A549 (cell line): ENCODE results near the gene BSCL2. TPM values are rescaled to one million over a fixed set of nuclear protein-coding genes. Genes with fewer than 3 reads are reported as not detected.

Experiments used
- ATAC-seq, 2 experiments: fragments of 200-7000 bp in 1 of 2; fragments of >200 bp in 1 of 2; cut with Nextera tagmentation in 1 of 2; cut with Tn5 transposase in 1 of 2; 3 replicates each; pipeline versions ENCODE4 v1.8.0 to v1.9.1; 2018 to 2020; ENCODE audit warnings: mild to moderate bottlenecking in 1 of 2, moderate library complexity in 1 of 2
- CTCF ChIA-PET: fragments of 300-600 bp; sonication (Branson Sonifier 250); formaldehyde crosslinking; extraction: SDS; loops from one replicate; lab custom pipeline; 2021; ENCODE audit warnings: antibody characterized with exemption, inconsistent platforms; lab: Yijun Ruan, JAX
- POLR2A ChIA-PET: fragments of 350-600 bp; formaldehyde crosslinking; extraction: SDS; loops from one replicate; lab custom pipeline; 2021; ENCODE audit warnings: antibody characterized with exemption, inconsistent platforms; lab: Yijun Ruan, JAX
- DNase-seq, 2 experiments: peaks; one replicate each; pipeline versions ENCODE4 v3.0.0 to v3.0.0-alpha.2; 2011 to 2016; ENCODE audit warnings: low read depth in 1 of 2, low spot score in 1 of 2
- FAIRE-seq: peaks from 2 replicates; lab custom pipeline; 2011; peaks lifted over from hg19 to GRCh38; lab: Jason Lieb, UNC
- H3K27ac ChIP-seq, 2 experiments: fragments of >200 bp; sonication (Bioruptor Twin); formaldehyde crosslinking; 3 replicates each; pipeline ENCODE4 v1.5.1; 2016 to 2017
- H3K4me1 ChIP-seq: fragments of >200 bp; sonication (Bioruptor Twin); formaldehyde crosslinking; 3 replicates; pipeline ENCODE4 v1.6.1; 2016
- H3K4me2 ChIP-seq: fragments of >200 bp; sonication (Bioruptor Twin); formaldehyde crosslinking; 3 replicates; pipeline ENCODE4 v1.6.1; 2016
- H3K4me3 ChIP-seq: fragments of >200 bp; sonication (Bioruptor Twin); formaldehyde crosslinking; 3 replicates; pipeline ENCODE4 v1.5.1; 2016
- H3K9me3 ChIP-seq: fragments of >200 bp; sonication (Bioruptor Twin); formaldehyde crosslinking; 3 replicates; pipeline ENCODE4 v1.6.1; 2016
- ATOH8 ChIP-seq: fragments of 250-450 bp; sonication (Bioruptor Pico); IDR thresholded peaks from 2 replicates; pipeline ENCODE4 v1.5.0; 2020; ENCODE audit warnings: low read depth, mild to moderate bottlenecking, moderate library complexity
- CBX8 ChIP-seq: fragments of 200-600 bp; sonication (generic); IDR thresholded peaks from 2 replicates; pipeline ENCODE4 v1.6.1; 2016
- CHD4 ChIP-seq: fragments of 200-600 bp; sonication (generic); IDR thresholded peaks from 2 replicates; pipeline ENCODE4 v1.6.1; 2016; ENCODE audit warnings: antibody characterized with exemption, mild to moderate bottlenecking, borderline replicate concordance
- E2F6 ChIP-seq: IDR thresholded peaks from 2 replicates; pipeline ENCODE4 v1.6.1; 2012; ENCODE audit warnings: low read depth, borderline replicate concordance
- JUN ChIP-seq, 2 experiments: fragments of >200 bp; sonication (Bioruptor Twin); formaldehyde crosslinking; IDR thresholded peaks; 2 replicates in 1 of 2; 3 replicates in 1 of 2; pipeline ENCODE4 v1.6.1; 2016 to 2017
- KDM1A ChIP-seq: fragments of 200-600 bp; sonication (generic); IDR thresholded peaks from 2 replicates; pipeline ENCODE4 v1.6.1; 2016; ENCODE audit warnings: low read depth, mild to moderate bottlenecking
- MAX ChIP-seq: IDR thresholded peaks from 2 replicates; pipeline ENCODE4 v1.6.1; 2012
- NFE2L2 ChIP-seq: fragments of 150-350 bp; conservative IDR thresholded peaks from 2 replicates; pipeline ENCODE4 v1.6.1; 2014; ENCODE audit warnings: low read length
- RAD21 ChIP-seq, 2 experiments: fragments of >200 bp in 1 of 2; sonication (Bioruptor Twin) in 1 of 2; formaldehyde crosslinking in 1 of 2; IDR thresholded peaks in 1 of 2; conservative IDR thresholded peaks in 1 of 2; 2 replicates in 1 of 2; 3 replicates in 1 of 2; pipeline ENCODE4 v1.6.1; 2012 to 2018; ENCODE audit warnings: inconsistent platforms in 1 of 2
- RARB ChIP-seq: fragments of 250-450 bp; sonication (Bioruptor Pico); IDR thresholded peaks from 2 replicates; pipeline ENCODE4 v1.8.0; 2021; ENCODE audit warnings: mild to moderate bottlenecking, moderate library complexity
- REST ChIP-seq: fragments of 200-600 bp; sonication (generic); IDR thresholded peaks from 2 replicates; pipeline ENCODE4 v1.6.1; 2016; ENCODE audit warnings: antibody characterized with exemption, mild to moderate bottlenecking, moderate library complexity
- SMC3 ChIP-seq: fragments of >200 bp; sonication (Bioruptor Twin); formaldehyde crosslinking; IDR thresholded peaks from 3 replicates; pipeline ENCODE4 v1.6.1; 2018; ENCODE audit warnings: inconsistent platforms
- SREBF2 ChIP-seq: fragments of 450-650 bp; IDR thresholded peaks from 2 replicates; pipeline ENCODE4 v1.6.1; 2014; ENCODE audit warnings: mild to moderate bottlenecking, moderate library complexity
- ZC3H11A ChIP-seq: fragments of 450-650 bp; IDR thresholded peaks from 2 replicates; pipeline ENCODE4 v1.6.1; 2014; ENCODE audit warnings: antibody characterized with exemption, mild to moderate bottlenecking
- WGBS: methylation state at CpG from one replicate; pipeline ENCODE4 v1.1.6; 2017; ENCODE audit errors: missing lambda C conversion rate; 5-methylcytosine and 5-hydroxymethylcytosine counted together
- polyA plus RNA-seq, 4 experiments: library from polyadenylated mRNA; depleted of rRNA in 3 of 4; stranded (reverse); fragments of >200 nt; fragmentation: RNase III in 1 of 4; extraction: RNeasy Plus Mini Kit Qiagen cat#74134 plus additional on column Dnase treatment in 1 of 4; gene quantifications; 2 replicates in 3 of 4; 3 replicates in 1 of 4; pipeline ENCODE4 v1.2.3, GENCODE V29; 2011 to 2017

The BSCL2 gene
- polyA plus RNA-seq, 2 of the 4 experiments (the other 2 are of a cell fraction) = 63.0 to 63.9 TPM

- TF ChIP-seq REST (no peak), MAX (peak; percentile 69; the same call in 1 of the 2 replicates), RARB (CRISPR knock-in tag) (no peak), RAD21 (conservative IDR thresholded peaks at IDR 0.05 in 1 of 2, IDR thresholded peaks at IDR 0.05 in 1 of 2) (no peak)
- TF ChIP-seq, all 56 proteins: peak for 11
Measured at GRCh38 chr11:62645946-62646824, 61.0 kb downstream of the BSCL2 start, which contains the start of gene GANAB (continued).

GRCh38 chr11:62645671-62645945 is 61.6 kb downstream of the BSCL2 start:
- ChIA-PET POLR2A (interaction anchor here (0.7 to 2.0 kb wide), 6 partner anchors 10 to 82 kb away, joined by 3 to 35 read pairs (median 12); partner anchors contain the start of genes B3GAT3, C11orf98, CSKMT and HNRNPUL2), CTCF (interaction anchor here (0.7 to 1.6 kb wide), 5 partner anchors 11 to 266 kb away, joined by 3 to 6 read pairs (median 3); partner anchors contain the start of gene EML3)
- H3K9me3 ChIP-seq = no peaks in the 10 kb centered on the region
- H3K27ac ChIP-seq = peak overlapping the region; percentile 94 to 97
- TF ChIP-seq REST (no peak), CBX8 (no peak), E2F6 (no peak), JUN (IDR thresholded peaks at IDR 0.05) (no peak), SREBF2 (no peak), NFE2L2 (no peak), CHD4 (no peak), ATOH8 (CRISPR knock-in tag) (no peak), ZC3H11A (no peak), KDM1A (no peak), SMC3 (no peak)
- H3K4me1 ChIP-seq = peaks cover 15% of the 10 kb centered on the region
- DNase-seq = no peak
- 28% methylated on average over 11 of the region's 11 CpGs for WGBS
- no peak for FAIRE-seq
- peak in 1 of 2 experiments; percentile 2; a peak in 3 of 6 replicates for ATAC-seq
- peak overlapping the region; percentile 96 for H3K4me2 ChIP-seq
- peak overlapping the region; percentile 79 for H3K4me3 ChIP-seq
